RCC 7860 (cell line): ENCODE measurements around the gene CD2.

Experiments used
- DNase-seq: peaks from one replicate; pipeline ENCODE4 v3.0.0-alpha.2; 2015; ENCODE audit warnings: low spot score
- FAIRE-seq: peaks from 2 replicates; lab custom pipeline; 2012; peaks lifted over from hg19 to GRCh38; lab: Jason Lieb, UNC

The CD2 gene

GRCh38 chr1:116726872-116727820 is 27.1 kb upstream of the CD2 start:
- FAIRE-seq (no peak), DNase-seq (no peak)

- FAIRE-seq (no peak), DNase-seq (no peak)
Observed at GRCh38 chr1:116731439-116731838, 22.8 kb upstream of the CD2 start.

DNA sequence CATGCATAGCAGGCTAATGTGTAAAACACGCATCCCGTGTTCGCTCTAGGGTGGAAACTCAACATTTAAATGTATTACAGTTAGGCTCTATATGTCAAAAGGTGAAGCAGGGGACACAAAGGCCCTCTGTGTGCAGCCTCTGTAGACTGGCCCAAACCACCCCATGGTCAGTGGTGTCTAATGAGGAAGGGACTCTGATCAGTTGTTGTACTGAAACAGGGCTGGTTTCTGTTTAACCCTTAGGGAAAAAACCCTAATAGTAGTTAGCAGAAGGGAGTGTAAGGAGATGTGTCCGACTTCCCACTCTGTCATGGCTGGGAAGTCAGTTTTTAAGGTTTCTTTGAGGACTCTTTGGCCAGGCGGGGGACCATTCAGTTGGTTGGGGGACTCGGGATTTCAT is 21.5 kb upstream of the CD2 start:
- FAIRE-seq, result no peak
- DNase-seq, result no peak

- no peak for FAIRE-seq
- no peak for DNase-seq
Observed at GRCh38 chr1:116733476-116734365, 20.5 kb upstream of the CD2 start.

- FAIRE-seq (no peak), DNase-seq (no peak)
Observed at GRCh38 chr1:116735246-116735645, 19.0 kb upstream of the CD2 start.

DNA sequence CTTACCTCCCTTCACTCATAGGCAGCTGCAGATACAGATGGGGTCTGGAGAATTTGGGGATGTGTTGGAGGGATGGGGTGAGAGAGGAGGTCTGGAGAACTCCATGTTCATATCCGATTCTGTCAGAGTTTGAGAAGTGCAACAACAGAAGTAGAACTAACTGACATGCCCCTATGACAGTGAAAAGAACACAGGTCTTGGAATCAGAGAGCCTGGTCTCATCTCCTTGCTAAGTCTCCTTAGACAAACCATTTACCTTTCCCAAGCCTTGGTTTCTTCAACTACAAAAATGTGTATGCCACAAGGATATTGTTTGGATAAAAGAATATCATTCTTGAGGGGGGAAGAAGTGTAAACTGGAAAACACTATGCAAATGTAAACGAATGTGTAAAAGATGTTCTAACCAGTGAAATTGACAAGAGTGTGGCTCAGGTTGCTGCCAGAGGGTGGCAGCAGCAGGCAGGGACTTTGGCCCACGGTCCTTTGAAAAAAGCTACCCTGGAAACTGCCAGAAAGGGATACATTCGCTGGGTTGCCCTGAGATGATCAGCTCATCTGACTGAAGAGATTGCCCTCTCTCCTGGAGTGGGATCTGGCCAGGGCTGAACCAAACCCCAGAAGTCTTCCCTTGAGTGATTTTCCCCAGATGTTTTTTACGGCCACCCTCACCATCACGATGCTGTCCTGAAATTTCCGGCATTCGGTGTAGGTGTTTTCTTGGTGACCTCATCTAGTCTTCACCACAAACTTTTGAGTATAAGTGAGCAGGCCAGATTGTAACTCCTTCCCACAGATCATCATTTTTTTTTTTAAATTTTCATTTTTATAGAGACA is 17.0 kb upstream of the CD2 start:
- FAIRE-seq (no peak), DNase-seq (peak; percentile 43)

- DNase-seq (no peak), FAIRE-seq (no peak)
Observed at GRCh38 chr1:116737855-116738321, 16.3 kb upstream of the CD2 start.

DNA sequence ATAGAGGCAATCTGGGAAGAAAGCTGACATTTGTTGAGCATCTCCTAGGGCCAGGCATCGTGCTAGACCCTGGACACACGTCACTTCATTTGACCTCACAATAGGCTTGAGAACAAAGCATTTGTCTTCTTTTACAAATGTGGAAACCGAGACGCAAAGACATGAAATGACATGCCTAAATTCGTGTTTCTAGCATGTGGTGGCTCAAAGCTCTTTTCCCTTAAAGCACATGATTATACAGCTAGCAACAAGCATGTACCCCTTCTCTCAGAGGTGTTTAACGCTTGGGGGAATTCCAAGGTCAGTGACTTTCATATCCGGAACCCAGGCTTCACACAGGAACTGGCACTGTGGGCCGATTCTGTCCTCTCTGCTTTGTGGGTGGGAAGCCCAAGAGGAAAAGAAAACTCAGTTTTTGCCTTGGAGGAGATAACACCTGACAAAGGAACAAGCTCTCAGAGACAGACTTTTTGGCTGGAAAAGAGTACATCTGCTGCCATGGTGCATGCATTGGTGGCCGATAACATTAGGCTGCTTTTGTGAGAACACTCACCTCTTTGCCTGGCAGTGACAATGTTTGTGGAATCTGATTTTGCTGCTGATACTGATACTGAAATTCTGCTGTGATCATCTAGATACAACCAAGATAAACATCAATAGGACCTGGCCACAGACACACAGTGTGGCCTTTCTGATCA is 15.4 kb upstream of the CD2 start:
- DNase-seq, result no peak
- no peak for FAIRE-seq

- no peak for FAIRE-seq
- no peak for DNase-seq
Observed at GRCh38 chr1:116739371-116740012, 14.7 kb upstream of the CD2 start.

GRCh38 chr1:116740296-116740695 is 13.9 kb upstream of the CD2 start:
- DNase-seq (no peak), FAIRE-seq (no peak)

DNA sequence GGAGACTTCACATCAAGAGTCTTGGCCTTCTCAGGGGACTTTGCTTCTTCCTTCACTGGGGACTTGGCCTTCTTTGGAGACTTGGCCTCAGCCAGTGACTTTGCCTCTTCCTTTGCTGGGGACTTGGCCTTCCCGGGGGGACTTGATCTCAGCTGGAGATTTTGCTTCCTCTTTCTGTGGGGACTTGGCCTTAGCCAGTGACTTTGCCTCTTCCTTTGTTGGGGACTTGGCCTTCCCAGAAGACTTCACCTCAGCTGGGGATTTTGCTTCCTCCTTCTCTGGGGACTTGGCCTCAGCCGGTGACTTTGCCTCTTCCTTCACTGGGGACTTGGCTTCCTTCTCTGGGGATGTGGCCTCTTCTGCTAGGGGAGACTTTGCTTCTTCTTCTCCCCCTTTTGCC is 13.5 kb upstream of the CD2 start:
- DNase-seq, result no peak
- no peak for FAIRE-seq

- FAIRE-seq (no peak), DNase-seq (no peak)
Observed at GRCh38 chr1:116741836-116742565, 12.2 kb upstream of the CD2 start.

GRCh38 chr1:116743535-116743934 is 10.7 kb upstream of the CD2 start:
- no peak for DNase-seq
- FAIRE-seq, result no peak

DNA sequence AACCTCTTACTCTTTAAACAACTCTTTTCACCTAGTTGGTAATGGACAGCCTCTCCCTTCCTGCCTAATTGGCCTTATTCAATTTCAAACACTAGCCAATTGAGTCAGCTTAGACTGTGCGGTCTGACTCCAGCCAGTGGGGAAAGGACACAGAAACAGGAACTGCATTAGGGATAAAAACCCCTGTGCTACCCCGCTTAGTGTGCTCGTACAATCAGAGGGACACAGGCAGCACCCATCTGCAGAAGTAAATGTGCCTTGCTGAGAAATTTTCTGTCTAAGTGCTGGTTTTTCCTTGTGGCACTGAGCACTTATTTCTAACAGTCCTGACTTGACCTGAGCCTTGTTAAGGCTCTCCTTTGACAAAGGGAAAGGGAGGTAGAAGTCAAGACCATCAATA is 6.0 kb upstream of the CD2 start:
- DNase-seq (no peak), FAIRE-seq (no peak)

GRCh38 chr1:116751146-116751545 is 3.1 kb upstream of the CD2 start:
- no peak for DNase-seq
- FAIRE-seq, result no peak

GRCh38 chr1:116751621-116752020 is 2.6 kb upstream of the CD2 start:
- DNase-seq, result no peak
- no peak for FAIRE-seq

- DNase-seq, result no peak
- no peak for FAIRE-seq
Observed at GRCh38 chr1:116753312-116753711, 918 bp upstream of the CD2 start.

GRCh38 chr1:116755066-116755465 is 836 bp downstream of the CD2 start:
- no peak for FAIRE-seq

DNA sequence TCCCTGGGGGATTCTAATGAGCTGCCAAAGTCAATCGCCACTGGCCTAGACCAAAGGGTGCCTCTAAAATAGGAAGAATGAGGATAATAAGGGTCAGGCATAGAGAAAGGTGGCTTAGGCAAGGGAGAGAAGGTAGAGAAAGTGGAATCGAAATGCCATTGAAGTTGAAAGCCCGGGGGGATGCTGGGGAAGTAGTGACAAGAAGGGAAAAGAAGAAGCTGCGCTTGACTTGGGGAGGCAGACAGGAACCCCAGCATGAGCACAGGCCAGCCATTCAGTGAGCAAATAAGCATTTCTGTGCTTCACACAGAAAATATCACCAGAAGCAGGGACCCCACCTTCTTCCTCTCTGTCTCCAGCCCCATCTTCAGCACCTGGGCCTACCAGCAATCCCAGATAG is 1.5 kb downstream of the CD2 start:
- FAIRE-seq, result no peak
- no peak for DNase-seq

More at GRCh38 chr1:116755066-116755465, 836 bp downstream of the CD2 start:
- no peak for DNase-seq
